ENCODE results near the gene TMEM234. TPM values are rescaled to one million over a fixed set of nuclear protein-coding genes. Genes with fewer than 3 reads are reported as not detected.

Gene TMEM234
- total RNA-seq = 1 to 10 TPM; 3.4 to 7.2 (median 5.9) TPM
- long read RNA-seq = 0 reads

GRCh38 chr1:32221980-32222755 lies at the start of gene TMEM234, which contains the start of gene EIF3I:
TSS of gene TMEM234 (minus strand) at chr1:32222353. CDS start at chr1:32222322, 31 bp downstream.
TSS of gene EIF3I (plus strand) at chr1:32222407. CDS start at chr1:32222442, 35 bp downstream.
- Histone ChIP-seq H3K9me3 (no peaks in the 10 kb centered on the region), H3K27me3 (no peaks in the 10 kb centered on the region), H3K4me1 (peaks cover 0 to 30% (median 15%) of the 10 kb centered on the region in 4 donors), H3K36me3 (peaks cover 0 to 25% (median 13%) of the 10 kb centered on the region in 4 donors), H3K27ac (peak within 1 kb of the TSS; percentile 74 to 88 (median 81)), H3K4me3 (peak within 1 kb of the TSS; percentile 73 to 93 (median 91))
- WGBS (ENCODE audit: insufficient coverage, low coverage, low lambda C conversion rate, missing lambda C conversion rate) = 2% methylated on average over 28 of the region's 46 CpGs
- DNase-seq (peak; percentile 92 to 94 (median 94)), ATAC-seq (peak; percentile 92 to 97 (median 95))
- TF ChIP-seq POLR2A (IDR thresholded peaks at IDR 0.05) (peak; percentile 70), CTCF (IDR thresholded peaks at IDR 0.05) (no peak)
- intact Hi-C loops (cut with DNase I) = no loop called here

GRCh38 chr1:32269744-32270143 lies 47.6 kb upstream of the TMEM234 start:
- no peak overlapping the region for H3K27ac ChIP-seq
- intact Hi-C loops (cut with DNase I) = no loop called here
- no peaks in the 10 kb centered on the region for H3K9me3 ChIP-seq
- TF ChIP-seq POLR2A (IDR thresholded peaks at IDR 0.05) (no peak), CTCF (IDR thresholded peaks at IDR 0.05) (no peak)
- DNase-seq (no peak), ATAC-seq (no peak)
- H3K4me1 ChIP-seq = no peaks in the 10 kb centered on the region
- H3K27me3 ChIP-seq = no peaks in the 10 kb centered on the region
- no peak overlapping the region for H3K4me3 ChIP-seq
- H3K36me3 ChIP-seq = no peaks in the 10 kb centered on the region

GRCh38 chr1:32266921-32267591 lies 44.9 kb upstream of the TMEM234 start:
- Histone ChIP-seq H3K4me1 (no peaks in the 10 kb centered on the region), H3K36me3 (no peaks in the 10 kb centered on the region), H3K27me3 (no peaks in the 10 kb centered on the region), H3K9me3 (no peaks in the 10 kb centered on the region), H3K4me3 (no peak overlapping the region), H3K27ac (no peak overlapping the region)
- TF ChIP-seq POLR2A (IDR thresholded peaks at IDR 0.05) = no peak
- no peak for TF ChIP-seq CTCF (IDR thresholded peaks at IDR 0.05)
- intact Hi-C loops (cut with DNase I) = no loop called here
- WGBS (ENCODE audit: insufficient coverage, low coverage, low lambda C conversion rate, missing lambda C conversion rate) = 52% methylated on average over 4 of the region's 7 CpGs
- ATAC-seq = peak in 3 of 4 donors; percentile 30 to 65 (median 48)
- no peak for DNase-seq

GRCh38 chr1:32265846-32266245 lies 43.7 kb upstream of the TMEM234 start:
- no peaks in the 10 kb centered on the region for H3K36me3 ChIP-seq
- no peak for ATAC-seq
- no peak overlapping the region for H3K27ac ChIP-seq
- no peak for DNase-seq
- intact Hi-C loops (cut with DNase I) = no loop called here
- 89% methylated on average over 3 of the region's 9 CpGs for WGBS (ENCODE audit: insufficient coverage, low coverage, low lambda C conversion rate, missing lambda C conversion rate)
- no peaks in the 10 kb centered on the region for H3K27me3 ChIP-seq
- no peak for TF ChIP-seq CTCF (IDR thresholded peaks at IDR 0.05)
- TF ChIP-seq POLR2A (IDR thresholded peaks at IDR 0.05) = no peak
- H3K9me3 ChIP-seq = no peaks in the 10 kb centered on the region
- no peak overlapping the region for H3K4me3 ChIP-seq
- H3K4me1 ChIP-seq = no peaks in the 10 kb centered on the region

All from right lobe of liver (tissue), 6 donors.